Endothelial cell (in vitro differentiated cells): ENCODE results near the gene UBAP2L. TPM values are rescaled to one million over a fixed set of nuclear protein-coding genes. Genes with fewer than 3 reads are reported as not detected.

Experiments used
- DNase-seq: peaks from one replicate; pipeline ENCODE4 v3.0.0; 2021; ENCODE audit warnings: low spot score
- H3K27ac Mint-ChIP-seq: one replicate; pipeline ENCODE4 v1.8.0; 2021; ENCODE audit warnings: mixed read lengths, inconsistent platforms; ENCODE audit not compliant: unreplicated experiment
- H3K27me3 Mint-ChIP-seq: one replicate; pipeline ENCODE4 v1.8.0; 2021; ENCODE audit warnings: mild to moderate bottlenecking, moderate library complexity, mixed read lengths, inconsistent platforms; ENCODE audit not compliant: unreplicated experiment
- H3K36me3 Mint-ChIP-seq: one replicate; pipeline ENCODE4 v1.8.0; 2021; ENCODE audit warnings: mild to moderate bottlenecking, low read depth, mixed read lengths, inconsistent platforms; ENCODE audit not compliant: unreplicated experiment
- H3K4me1 Mint-ChIP-seq: one replicate; pipeline ENCODE4 v1.8.0; 2021; ENCODE audit warnings: mild to moderate bottlenecking, mixed read lengths, inconsistent platforms; ENCODE audit not compliant: unreplicated experiment
- H3K4me3 Mint-ChIP-seq: one replicate; pipeline ENCODE4 v1.8.0; 2021; ENCODE audit warnings: mild to moderate bottlenecking, mixed read lengths, inconsistent platforms; ENCODE audit not compliant: unreplicated experiment
- H3K9me3 Mint-ChIP-seq: one replicate; pipeline ENCODE4 v1.8.0; 2021; ENCODE audit warnings: mixed read lengths, inconsistent platforms; ENCODE audit not compliant: unreplicated experiment
- total RNA-seq: library from RNA; stranded (reverse); fragmentation: NEBNext Ultra II Directional; extraction: Animal tissue kit (Norgen Biotek cat#: 25700); gene quantifications from one replicate; pipeline ENCODE4 v1.2.1, GENCODE V29; 2021; ENCODE audit not compliant: unreplicated experiment
- TF ChIP-seq, protein P1 (sequence below): fragments of 200-600 bp; sonication (generic); IDR thresholded peaks from one replicate; pipeline ENCODE4 v1.5.0; 2021; ENCODE audit warnings: antibody characterized with exemption; ENCODE audit not compliant: unreplicated experiment

Gene UBAP2L
- total RNA-seq, 1 donor from 2014 or later: 243 TPM

DNA sequence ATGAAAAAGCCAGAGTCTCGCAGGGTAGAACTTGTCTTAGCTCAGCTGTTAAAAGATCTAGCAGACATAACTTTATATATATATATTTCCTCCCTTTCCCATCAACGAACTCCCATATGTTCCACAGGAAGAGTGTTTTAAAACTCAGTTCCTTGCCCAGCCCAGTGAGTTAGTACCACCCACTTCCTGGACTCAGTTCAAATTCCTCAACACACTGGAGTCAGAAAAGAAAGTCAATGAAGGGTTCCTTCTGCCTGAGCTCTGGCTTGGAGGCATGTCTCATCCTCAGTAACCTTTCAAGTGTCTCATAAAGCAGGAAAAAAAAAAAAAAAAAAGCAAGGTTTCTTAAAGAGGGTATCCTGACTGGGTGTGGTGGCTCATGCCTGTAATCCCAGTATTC is 44.4 kb upstream of the UBAP2L start:
- Mint-ChIP-seq H3K4me3 (peak overlapping the region; percentile 70), H3K9me3 (no peaks in the 10 kb centered on the region), H3K27ac (peak overlapping the region; percentile 82), H3K36me3 (peaks cover 54% of the 10 kb centered on the region), H3K4me1 (peaks cover 70% of the 10 kb centered on the region), H3K27me3 (peaks cover 11% of the 10 kb centered on the region)
- no peak for DNase-seq
- TF ChIP-seq, protein P1, sequence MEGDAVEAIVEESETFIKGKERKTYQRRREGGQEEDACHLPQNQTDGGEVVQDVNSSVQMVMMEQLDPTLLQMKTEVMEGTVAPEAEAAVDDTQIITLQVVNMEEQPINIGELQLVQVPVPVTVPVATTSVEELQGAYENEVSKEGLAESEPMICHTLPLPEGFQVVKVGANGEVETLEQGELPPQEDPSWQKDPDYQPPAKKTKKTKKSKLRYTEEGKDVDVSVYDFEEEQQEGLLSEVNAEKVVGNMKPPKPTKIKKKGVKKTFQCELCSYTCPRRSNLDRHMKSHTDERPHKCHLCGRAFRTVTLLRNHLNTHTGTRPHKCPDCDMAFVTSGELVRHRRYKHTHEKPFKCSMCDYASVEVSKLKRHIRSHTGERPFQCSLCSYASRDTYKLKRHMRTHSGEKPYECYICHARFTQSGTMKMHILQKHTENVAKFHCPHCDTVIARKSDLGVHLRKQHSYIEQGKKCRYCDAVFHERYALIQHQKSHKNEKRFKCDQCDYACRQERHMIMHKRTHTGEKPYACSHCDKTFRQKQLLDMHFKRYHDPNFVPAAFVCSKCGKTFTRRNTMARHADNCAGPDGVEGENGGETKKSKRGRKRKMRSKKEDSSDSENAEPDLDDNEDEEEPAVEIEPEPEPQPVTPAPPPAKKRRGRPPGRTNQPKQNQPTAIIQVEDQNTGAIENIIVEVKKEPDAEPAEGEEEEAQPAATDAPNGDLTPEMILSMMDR: no peak

GRCh38 chr1:154178013-154178412 is 42.7 kb upstream of the UBAP2L start:
- Mint-ChIP-seq H3K4me3 (peak overlapping the region; percentile 73), H3K4me1 (peaks cover 70% of the 10 kb centered on the region), H3K9me3 (no peaks in the 10 kb centered on the region), H3K27ac (peak overlapping the region; percentile 87), H3K27me3 (peaks cover 11% of the 10 kb centered on the region), H3K36me3 (peaks cover 47% of the 10 kb centered on the region)
- TF ChIP-seq, protein P1: no peak
- DNase-seq: no peak

DNA sequence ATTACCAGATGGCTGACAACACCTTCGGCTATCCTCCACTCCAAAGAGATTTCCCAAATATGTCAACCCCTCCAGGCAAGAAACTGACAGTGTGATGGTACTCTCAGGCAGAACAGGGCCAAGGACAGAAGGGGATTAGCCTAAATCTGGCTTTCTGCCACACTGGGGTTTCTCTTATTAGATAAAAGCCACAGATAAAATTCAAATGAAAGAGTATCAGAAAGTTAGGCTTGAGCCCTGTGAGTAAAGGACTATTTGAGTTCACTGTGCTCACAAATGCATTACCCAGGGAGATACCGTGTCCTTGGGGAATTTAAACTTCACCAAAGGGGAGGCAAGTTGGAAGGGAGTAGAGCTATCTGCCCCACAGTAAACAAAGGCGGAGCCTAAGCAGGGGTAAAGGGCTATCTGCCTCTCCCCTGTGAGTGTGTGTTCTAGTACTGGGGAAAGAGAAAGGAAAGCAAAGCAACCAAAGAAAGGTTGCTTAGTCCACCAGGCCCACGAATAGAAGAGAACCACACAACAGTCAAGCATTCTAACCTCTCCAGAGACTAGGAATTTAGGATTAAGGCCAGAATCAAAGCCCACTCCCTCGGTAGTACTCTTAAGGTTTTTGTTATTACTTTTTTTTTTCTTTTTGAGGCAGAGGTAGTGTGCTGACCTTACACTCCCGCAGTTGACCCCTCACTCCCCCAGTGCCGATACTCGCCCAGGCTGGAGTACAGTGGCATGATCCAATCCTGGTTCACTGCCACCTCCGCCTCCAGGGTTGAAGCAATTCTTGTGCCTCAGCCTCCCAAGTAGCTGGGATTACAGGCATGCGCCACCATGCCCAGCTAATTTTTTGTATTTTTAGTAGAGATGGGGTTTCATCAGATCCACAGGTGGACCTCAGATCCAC is 41.6 kb upstream of the UBAP2L start:
- TF ChIP-seq, protein P1: no peak
- peaks cover 51% of the 10 kb centered on the region for H3K36me3 Mint-ChIP-seq
- H3K4me1 Mint-ChIP-seq: peaks cover 74% of the 10 kb centered on the region
- peaks cover 13% of the 10 kb centered on the region for H3K27me3 Mint-ChIP-seq
- H3K27ac Mint-ChIP-seq: peak overlapping the region; percentile 86
- DNase-seq: no peak
- H3K9me3 Mint-ChIP-seq: no peaks in the 10 kb centered on the region
- H3K4me3 Mint-ChIP-seq: peak overlapping the region; percentile 85

- TF ChIP-seq, protein P1: no peak
- Mint-ChIP-seq H3K9me3 (no peaks in the 10 kb centered on the region), H3K4me1 (peaks cover 74% of the 10 kb centered on the region), H3K27me3 (peaks cover 11% of the 10 kb centered on the region), H3K4me3 (peak overlapping the region; percentile 85), H3K27ac (peak overlapping the region; percentile 71), H3K36me3 (peaks cover 51% of the 10 kb centered on the region)
- DNase-seq: no peak
These were observed 40.6 kb upstream of the UBAP2L start for GRCh38 chr1:154179946-154180687.
